GM12878 (cell line): Measurements from ENCODE around the gene PRSS2. TPM values are rescaled to one million over a fixed set of nuclear protein-coding genes. Genes with fewer than 3 reads are reported as not detected.

Source experiments
- ATAC-seq: fragments of 200-7000 bp; cut with Tn5 transposase; 3 replicates; pipeline ENCODE4 v1.9.1; 2020; ENCODE audit warnings: mild to moderate bottlenecking, moderate library complexity
- BruUV-seq: library from RNA; stranded (reverse); fragments of 400-500 nt; replicated peaks from 2 replicates; lab custom pipeline; 2021; lab: Mats Ljungman, UMichigan
- CTCF ChIA-PET: fragments of 300-600 bp; sonication (Branson Sonifier 250); formaldehyde crosslinking; extraction: SDS; loops from one replicate; lab custom pipeline; 2021; ENCODE audit warnings: inconsistent platforms; lab: Yijun Ruan, JAX
- POLR2A ChIA-PET: fragments of 350-600 bp; formaldehyde crosslinking; extraction: SDS; loops from one replicate; lab custom pipeline; 2021; ENCODE audit warnings: inconsistent platforms; lab: Charles Lee
- RAD21 ChIA-PET: fragments of 300-600 bp; sonication (Branson Sonifier 250); formaldehyde crosslinking; loops from one replicate; lab custom pipeline; 2023; ENCODE audit warnings: antibody characterized with exemption; ENCODE audit not compliant: unreplicated experiment; lab: Charles Lee
- SMC1A ChIA-PET: fragments of 300-600 bp; sonication (Branson Sonifier 250); formaldehyde crosslinking; loops from one replicate; lab custom pipeline; 2023; ENCODE audit not compliant: unreplicated experiment, uncharacterized antibody; lab: Charles Lee
- DNase-seq: peaks from one replicate; pipeline ENCODE4 v3.0.0-alpha.2; 2011; ENCODE audit warnings: low read depth, low spot score
- FAIRE-seq: peaks from 3 replicates; lab custom pipeline; 2011; peaks lifted over from hg19 to GRCh38; lab: Jason Lieb, UNC
- H2AFZ ChIP-seq: 2 replicates; pipeline ENCODE4 v1.6.0; 2011; ENCODE audit warnings: low read depth, low read length, control low read depth; ENCODE audit not compliant: control insufficient read depth
- H3K27ac ChIP-seq: 2 replicates; pipeline ENCODE4 v1.5.1; 2011; ENCODE audit warnings: control low read depth; ENCODE audit not compliant: control insufficient read depth, insufficient read depth
- H3K27me3 ChIP-seq, 2 experiments: replicated peaks in 1 of 2; 2 replicates each; pipeline versions ENCODE4 v1.6.0 to v1.6.1; 2011; ENCODE audit warnings: low read length in 1 of 2; ENCODE audit not compliant: control insufficient read depth in 2 of 2, insufficient read depth in 2 of 2
- H3K36me3 ChIP-seq, 2 experiments: 2 replicates each; pipeline ENCODE4 v1.5.1; 2011; ENCODE audit warnings: low read length in 1 of 2; ENCODE audit not compliant: control insufficient read depth in 2 of 2, insufficient read depth in 2 of 2
- H3K4me1 ChIP-seq: 2 replicates; pipeline ENCODE4 v1.6.1; 2011; ENCODE audit warnings: mild to moderate bottlenecking, low read length, moderate library complexity, mixed read lengths; ENCODE audit not compliant: control insufficient read depth, insufficient read depth
- H3K4me2 ChIP-seq: 2 replicates; pipeline ENCODE4 v1.6.0; 2011; ENCODE audit warnings: control low read depth; ENCODE audit not compliant: control insufficient read depth, insufficient read depth
- H3K4me3 ChIP-seq: fragments of 200-600 bp; sonication (generic); 2 replicates; pipeline ENCODE4 v1.5.1; 2016
- H3K79me2 ChIP-seq: 2 replicates; pipeline ENCODE4 v1.6.0; 2011; ENCODE audit warnings: low read length; ENCODE audit not compliant: control insufficient read depth, insufficient read depth
- H3K9ac ChIP-seq: 2 replicates; pipeline ENCODE4 v1.8.0; 2011; ENCODE audit warnings: low read length, control low read depth, mixed read lengths; ENCODE audit not compliant: control insufficient read depth, insufficient read depth
- H3K9me3 ChIP-seq: replicated peaks from 3 replicates; pipeline ENCODE4 v1.5.1; 2011; ENCODE audit warnings: mild to moderate bottlenecking, low read length; ENCODE audit not compliant: control insufficient read depth, insufficient read depth
- H4K20me1 ChIP-seq: 2 replicates; pipeline ENCODE4 v1.6.0; 2011; ENCODE audit not compliant: control insufficient read depth, insufficient read depth
- CHD1 ChIP-seq: IDR thresholded peaks from 2 replicates; pipeline ENCODE4 v1.6.1; 2012; ENCODE audit warnings: low read depth, low read length, improper control_type of control experiment
- CREM ChIP-seq: IDR thresholded peaks from 2 replicates; pipeline ENCODE4 v1.6.1; 2014; ENCODE audit warnings: antibody characterized with exemption, low read depth
- IRF4 ChIP-seq: IDR thresholded peaks from 2 replicates; pipeline ENCODE4 v1.6.1; 2011; ENCODE audit warnings: low read depth, low read length
- NFYA ChIP-seq: IDR thresholded peaks from 2 replicates; pipeline ENCODE4 v1.6.1; 2011; ENCODE audit warnings: low read depth, mild to moderate bottlenecking, low read length, improper control_type of control experiment, borderline replicate concordance
- PKNOX1 ChIP-seq: fragments of 450-650 bp; IDR thresholded peaks from 2 replicates; pipeline ENCODE4 v1.6.1; 2016; ENCODE audit warnings: mild to moderate bottlenecking
- POLR2AphosphoS2 ChIP-seq: IDR thresholded peaks from 2 replicates; pipeline ENCODE4 v1.6.1; 2011; ENCODE audit warnings: low read depth, mild to moderate bottlenecking, low read length, improper control_type of control experiment, moderate library complexity
- POU2F2 ChIP-seq: IDR thresholded peaks from 3 replicates; pipeline ENCODE4 v1.6.1; 2011; ENCODE audit warnings: low read depth, mild to moderate bottlenecking, low read length, borderline replicate concordance
- WGBS: methylation state at CpG from one replicate; pipeline ENCODE4 v1.1.6; 2016; ENCODE audit warnings: low lambda C conversion rate; ENCODE audit not compliant: insufficient replicate concordance, insufficient coverage; ENCODE audit errors: missing lambda C conversion rate; 5-methylcytosine and 5-hydroxymethylcytosine counted together
- in situ Hi-C: fragments of 300-500 bp; cut with MboI; formaldehyde crosslinking; loops from 9 replicates; pipeline ENCODE4 v1.14.3; 2018; ENCODE audit warnings: mixed read lengths
- intact Hi-C: fragments of 100-400 bp; cut with micrococcal nuclease; formaldehyde crosslinking; loops from one replicate; pipeline ENCODE4 v1.14.2; 2022; ENCODE audit not compliant: unreplicated experiment
- polyA plus RNA-seq, 11 experiments: library from polyadenylated mRNA; depleted of rRNA in 4 of 11; unstranded in 6 of 11; stranded (reverse) in 5 of 11; fragments of >200 nt; fragmentation: Nextera tagmentation in 4 of 11; fragmentation: Illumina TruSeq in 1 of 11; extraction: Ambion mirVana in 4 of 11; extraction: Trizol in 1 of 11; gene quantifications; 1 replicate in 1 of 11; 2 replicates in 10 of 11; pipeline versions ENCODE4 v1.2.1 to v1.2.3, GENCODE V29; 2011 to 2016; ENCODE audit warnings: inconsistent platforms in 2 of 11, missing spikeins in 2 of 11, low read depth in 1 of 11
- total RNA-seq, 4 experiments: library from RNA; depleted of rRNA in 3 of 4; stranded (reverse); fragments of >200 nt in 3 of 4; fragmentation: Illumina TruSeq in 1 of 4; extraction: Trizol in 1 of 4; gene quantifications; 2 replicates each; pipeline versions ENCODE4 v1.2.1 to v1.2.3, GENCODE V29; 2013 to 2021

PRSS2 gene
- total and polyA plus RNA-seq, 10 of the 15 experiments (the other 5 are each of a cell fraction or from before 2014, with no cell fraction given) = 0.21 to 28.8 (median 0.41) TPM; not detected in 7

DNA sequence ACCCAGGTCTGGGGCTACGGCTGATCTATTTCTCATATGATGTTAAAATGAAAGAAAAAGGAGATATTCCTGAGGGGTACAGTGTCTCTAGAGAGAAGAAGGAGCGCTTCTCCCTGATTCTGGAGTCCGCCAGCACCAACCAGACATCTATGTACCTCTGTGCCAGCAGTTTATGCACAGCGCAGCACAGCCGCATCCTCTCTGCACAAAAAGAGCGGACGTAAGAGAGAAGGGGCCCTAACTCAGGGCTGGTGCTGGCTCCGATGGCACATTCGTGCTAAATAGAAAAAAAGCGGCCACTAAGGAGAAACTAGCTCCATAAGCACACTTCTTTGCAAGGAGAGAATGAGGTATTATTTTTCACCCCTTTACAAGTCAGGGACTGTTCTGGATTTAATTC lies 49.8 kb upstream of the PRSS2 start:
- H4K20me1 ChIP-seq = no peaks in the 10 kb centered on the region
- H3K9me3 ChIP-seq = no peaks in the 10 kb centered on the region
- ATAC-seq (peak; percentile 51), DNase-seq (no peak), FAIRE-seq (no peak)
- ChIA-PET SMC1A (interaction anchor here (15.1 kb wide), 1 partner anchor 64 kb away, joined by 235 read pairs; no protein-coding TSS in a partner anchor), RAD21 (interaction anchor here (0.9 kb wide), 1 partner anchor 89 kb away, joined by 3 read pairs; no protein-coding TSS in a partner anchor), CTCF (interaction anchor here (0.6 to 1.4 kb wide), 5 partner anchors 9 to 89 kb away, joined by 3 to 7 read pairs (median 5); partner anchors contain the start of gene PRSS2), POLR2A (no interaction called here)
- 60% methylated on average over 10 of the region's 10 CpGs for WGBS
- H3K36me3 ChIP-seq = no peaks in the 10 kb centered on the region
- no peak overlapping the region for H3K27ac ChIP-seq
- H3K27me3 ChIP-seq = no peaks in the 10 kb centered on the region
- H2AFZ ChIP-seq = peak overlapping the region; percentile 56
- intact Hi-C loops = no loop called here
- no peaks in the 10 kb centered on the region for H3K4me1 ChIP-seq
- no peak overlapping the region for H3K4me3 ChIP-seq
- BruUV-seq = no TSS peak
- in situ Hi-C loops = no loop called here
- no peak for TF ChIP-seq CHD1
- TF ChIP-seq POLR2AphosphoS2 = no peak
- no peak for TF ChIP-seq NFYA
- H3K9ac ChIP-seq = no peak overlapping the region
- no peaks in the 10 kb centered on the region for H3K79me2 ChIP-seq
- peak overlapping the region; percentile 70 for H3K4me2 ChIP-seq

DNA sequence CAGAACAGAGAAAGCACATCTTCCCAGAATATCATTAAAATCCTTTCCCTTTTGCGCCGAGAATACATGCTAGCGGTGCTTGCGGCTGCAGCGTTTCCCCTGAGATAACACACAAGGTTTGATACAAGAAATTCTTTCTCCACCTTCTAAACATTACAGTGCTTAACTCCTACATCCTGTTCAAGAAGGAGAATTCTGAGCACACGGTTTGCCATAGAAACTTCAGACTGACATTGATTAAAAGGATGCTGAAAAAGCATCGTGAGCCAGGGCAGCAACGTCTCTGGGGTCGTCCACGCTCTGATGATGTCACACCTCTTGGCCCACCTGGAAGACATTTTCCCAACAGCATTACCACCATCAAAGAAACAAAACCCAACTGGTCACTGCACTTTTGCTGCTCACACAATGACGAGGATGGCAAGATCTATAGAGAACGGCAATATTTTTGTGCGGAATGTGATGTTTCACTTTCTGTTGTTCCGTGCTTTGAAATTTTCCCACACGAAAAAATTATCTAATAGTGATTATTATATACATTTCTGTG lies 48.4 kb upstream of the PRSS2 start:
- no TSS peak for BruUV-seq
- H3K27me3 ChIP-seq = no peaks in the 10 kb centered on the region
- TF ChIP-seq POU2F2 (no peak), PKNOX1 (peak; percentile 83; the same call in 1 of the 2 replicates), CREM (0 out of 2 replicates have a peak, but pooled peaks have one; percentile 19), IRF4 (no peak)
- intact Hi-C loops = no loop called here
- FAIRE-seq = no peak
- no peaks in the 10 kb centered on the region for H3K36me3 ChIP-seq
- H3K9ac ChIP-seq = peak overlapping the region; percentile 30; the same call in 1 of the 2 replicates
- DNase-seq = no peak
- CTCF ChIA-PET = interaction anchor here (0.7 kb wide), 1 partner anchor 10 kb away, joined by 4 read pairs; no protein-coding TSS in a partner anchor
- in situ Hi-C loops = no loop called here
- RAD21 ChIA-PET = no interaction called here
- H3K27ac ChIP-seq = no peak overlapping the region
- H3K4me2 ChIP-seq = peak overlapping the region; percentile 56
- peak; percentile 56 for ATAC-seq
- H2AFZ ChIP-seq = peak overlapping the region; percentile 0; the same call in 1 of the 2 replicates
- POLR2A ChIA-PET = no interaction called here
- no peaks in the 10 kb centered on the region for H4K20me1 ChIP-seq
- SMC1A ChIA-PET = interaction anchor here (1.8 kb wide), 1 partner anchor 15 kb away, joined by 5 read pairs; no protein-coding TSS in a partner anchor
- H3K4me3 ChIP-seq = peak overlapping the region; percentile 53; the same call in 1 of the 2 replicates
- H3K79me2 ChIP-seq = no peaks in the 10 kb centered on the region
- no peaks in the 10 kb centered on the region for H3K4me1 ChIP-seq
- H3K9me3 ChIP-seq = no peaks in the 10 kb centered on the region
- 12% methylated on average over 15 of the region's 15 CpGs for WGBS
